Measurements from ENCODE around the gene PRTN3. TPM values are rescaled to one million over a fixed set of nuclear protein-coding genes. Genes with fewer than 3 reads are reported as not detected.
A peak's percentile ranks its signal among the peaks of the same experiment; 100 is the strongest.

Gene PRTN3
- total RNA-seq, 1 experiment from 2014 or later: 2.7 TPM

DNA sequence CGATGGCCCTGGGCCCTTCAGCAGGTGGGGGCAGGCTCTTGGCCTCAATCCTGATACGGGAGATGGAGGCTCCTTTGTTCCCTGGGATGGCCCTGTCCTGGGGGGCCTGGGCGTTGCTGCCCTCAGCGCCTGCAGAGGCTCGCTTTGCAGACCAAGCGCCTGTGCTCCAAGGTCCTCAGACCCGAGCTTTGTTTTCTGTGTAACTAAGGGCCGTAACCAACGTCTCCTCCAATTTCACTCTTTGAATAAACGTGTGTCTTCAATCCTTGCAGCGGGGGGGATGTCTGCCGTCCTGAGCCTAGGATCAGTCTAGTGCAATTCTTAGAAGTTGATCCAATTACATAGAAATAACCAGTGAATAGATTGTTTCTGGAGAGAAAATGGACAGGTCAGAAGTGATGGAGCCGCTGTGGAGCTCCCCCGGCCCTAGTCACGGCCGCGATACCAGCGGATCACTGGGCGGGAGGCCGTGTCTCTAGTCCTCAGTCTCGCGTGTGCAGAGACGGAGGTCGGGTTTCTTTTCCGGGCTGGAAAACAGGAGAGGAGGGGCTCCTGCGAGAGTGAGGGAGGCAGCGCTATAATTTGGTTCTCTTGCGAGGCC lies 38.2 kb upstream of the PRTN3 start:
- CTCF ChIA-PET: no interaction called here
- no TSS peak for BruUV-seq (replicated peaks)
- peaks cover 17 to 30% of the 10 kb centered on the region in 2 experiments for H3K4me1 ChIP-seq (ENCODE audit: control insufficient read depth in 1 of 2, insufficient read depth in 2 of 2, low read length in 2 of 2)
- H4K20me1 ChIP-seq (ENCODE audit: insufficient read depth): peaks cover 68% of the 10 kb centered on the region; the same call in 1 of the 2 replicates
- H3K9me2 ChIP-seq (ENCODE audit: insufficient read depth): no peaks in the 10 kb centered on the region
- no peak overlapping the region for H3K4me2 ChIP-seq (ENCODE audit: low read length)
- H3K27ac ChIP-seq (ENCODE audit: low read depth, low read length): peak overlapping the region; percentile 22; the same call in 1 of the 2 replicates
- H3K79me2 ChIP-seq (ENCODE audit: insufficient read depth, low read length): peaks cover 98% of the 10 kb centered on the region
- intact Hi-C loops (cut with micrococcal nuclease): no loop called here
- no peak overlapping the region for H2AFZ ChIP-seq (ENCODE audit: low read depth, low read length, poor library complexity, severe bottlenecking)
- DNase-seq (ENCODE audit: low read depth, low spot score): no peak
- no peaks in the 10 kb centered on the region for H3K27me3 ChIP-seq (ENCODE audit: insufficient read depth, low read length)
- peaks cover 53 to 92% of the 10 kb centered on the region in 2 experiments; a peak in 3 of 4 replicates for H3K36me3 ChIP-seq (ENCODE audit: control insufficient read depth in 1 of 2, insufficient read depth in 2 of 2, low read length in 2 of 2)
- TF ChIP-seq JUND (IDR thresholded peaks at IDR 0.05): no peak
- TF ChIP-seq ZNF274 (IDR thresholded peaks at IDR 0.05; ENCODE audit: low read depth, low read length): no peak
- no peak for TF ChIP-seq SRF (IDR thresholded peaks at IDR 0.05; ENCODE audit: low read depth)
- no peak for TF ChIP-seq FOSL1 (IDR thresholded peaks at IDR 0.05; ENCODE audit: low read depth)
- TF ChIP-seq, protein P1, sequence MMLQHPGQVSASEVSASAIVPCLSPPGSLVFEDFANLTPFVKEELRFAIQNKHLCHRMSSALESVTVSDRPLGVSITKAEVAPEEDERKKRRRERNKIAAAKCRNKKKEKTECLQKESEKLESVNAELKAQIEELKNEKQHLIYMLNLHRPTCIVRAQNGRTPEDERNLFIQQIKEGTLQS (IDR thresholded peaks at IDR 0.05): no peak
- no peak for TF ChIP-seq CBX3 (IDR thresholded peaks at IDR 0.05; ENCODE audit: low read depth)
- no peak for TF ChIP-seq TCF7L2 (IDR thresholded peaks at IDR 0.05; ENCODE audit: borderline replicate concordance, extremely low read depth, insufficient read depth, insufficient read length)
- no peak for TF ChIP-seq EZH2 (IDR thresholded peaks at IDR 0.05)
- no peak for TF ChIP-seq YY1 (IDR thresholded peaks at IDR 0.05; ENCODE audit: extremely low read depth, insufficient replicate concordance, low read depth, low read length)
- no peak for TF ChIP-seq EZH2phosphoT487 (IDR thresholded peaks at IDR 0.05; ENCODE audit: borderline replicate concordance)
- no peak for TF ChIP-seq POLR2A (IDR thresholded peaks at IDR 0.05; ENCODE audit: borderline replicate concordance, extremely low read depth, insufficient read depth, insufficient read length)
- no peak for TF ChIP-seq EGR1 (IDR thresholded peaks at IDR 0.05; ENCODE audit: low read depth)
- TF ChIP-seq, protein P2, sequence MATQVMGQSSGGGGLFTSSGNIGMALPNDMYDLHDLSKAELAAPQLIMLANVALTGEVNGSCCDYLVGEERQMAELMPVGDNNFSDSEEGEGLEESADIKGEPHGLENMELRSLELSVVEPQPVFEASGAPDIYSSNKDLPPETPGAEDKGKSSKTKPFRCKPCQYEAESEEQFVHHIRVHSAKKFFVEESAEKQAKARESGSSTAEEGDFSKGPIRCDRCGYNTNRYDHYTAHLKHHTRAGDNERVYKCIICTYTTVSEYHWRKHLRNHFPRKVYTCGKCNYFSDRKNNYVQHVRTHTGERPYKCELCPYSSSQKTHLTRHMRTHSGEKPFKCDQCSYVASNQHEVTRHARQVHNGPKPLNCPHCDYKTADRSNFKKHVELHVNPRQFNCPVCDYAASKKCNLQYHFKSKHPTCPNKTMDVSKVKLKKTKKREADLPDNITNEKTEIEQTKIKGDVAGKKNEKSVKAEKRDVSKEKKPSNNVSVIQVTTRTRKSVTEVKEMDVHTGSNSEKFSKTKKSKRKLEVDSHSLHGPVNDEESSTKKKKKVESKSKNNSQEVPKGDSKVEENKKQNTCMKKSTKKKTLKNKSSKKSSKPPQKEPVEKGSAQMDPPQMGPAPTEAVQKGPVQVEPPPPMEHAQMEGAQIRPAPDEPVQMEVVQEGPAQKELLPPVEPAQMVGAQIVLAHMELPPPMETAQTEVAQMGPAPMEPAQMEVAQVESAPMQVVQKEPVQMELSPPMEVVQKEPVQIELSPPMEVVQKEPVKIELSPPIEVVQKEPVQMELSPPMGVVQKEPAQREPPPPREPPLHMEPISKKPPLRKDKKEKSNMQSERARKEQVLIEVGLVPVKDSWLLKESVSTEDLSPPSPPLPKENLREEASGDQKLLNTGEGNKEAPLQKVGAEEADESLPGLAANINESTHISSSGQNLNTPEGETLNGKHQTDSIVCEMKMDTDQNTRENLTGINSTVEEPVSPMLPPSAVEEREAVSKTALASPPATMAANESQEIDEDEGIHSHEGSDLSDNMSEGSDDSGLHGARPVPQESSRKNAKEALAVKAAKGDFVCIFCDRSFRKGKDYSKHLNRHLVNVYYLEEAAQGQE (IDR thresholded peaks at IDR 0.05; ENCODE audit: low read depth): no peak
- TF ChIP-seq, protein P3, sequence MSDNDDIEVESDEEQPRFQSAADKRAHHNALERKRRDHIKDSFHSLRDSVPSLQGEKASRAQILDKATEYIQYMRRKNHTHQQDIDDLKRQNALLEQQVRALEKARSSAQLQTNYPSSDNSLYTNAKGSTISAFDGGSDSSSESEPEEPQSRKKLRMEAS (IDR thresholded peaks at IDR 0.05): no peak
- no peak for TF ChIP-seq ELF1 (IDR thresholded peaks at IDR 0.05; ENCODE audit: borderline replicate concordance, low read depth)
- TF ChIP-seq RAD21 (IDR thresholded peaks at IDR 0.05; ENCODE audit: low read depth): no peak
- no peak for TF ChIP-seq ZFX (IDR thresholded peaks at IDR 0.05)
- TF ChIP-seq, protein P4, sequence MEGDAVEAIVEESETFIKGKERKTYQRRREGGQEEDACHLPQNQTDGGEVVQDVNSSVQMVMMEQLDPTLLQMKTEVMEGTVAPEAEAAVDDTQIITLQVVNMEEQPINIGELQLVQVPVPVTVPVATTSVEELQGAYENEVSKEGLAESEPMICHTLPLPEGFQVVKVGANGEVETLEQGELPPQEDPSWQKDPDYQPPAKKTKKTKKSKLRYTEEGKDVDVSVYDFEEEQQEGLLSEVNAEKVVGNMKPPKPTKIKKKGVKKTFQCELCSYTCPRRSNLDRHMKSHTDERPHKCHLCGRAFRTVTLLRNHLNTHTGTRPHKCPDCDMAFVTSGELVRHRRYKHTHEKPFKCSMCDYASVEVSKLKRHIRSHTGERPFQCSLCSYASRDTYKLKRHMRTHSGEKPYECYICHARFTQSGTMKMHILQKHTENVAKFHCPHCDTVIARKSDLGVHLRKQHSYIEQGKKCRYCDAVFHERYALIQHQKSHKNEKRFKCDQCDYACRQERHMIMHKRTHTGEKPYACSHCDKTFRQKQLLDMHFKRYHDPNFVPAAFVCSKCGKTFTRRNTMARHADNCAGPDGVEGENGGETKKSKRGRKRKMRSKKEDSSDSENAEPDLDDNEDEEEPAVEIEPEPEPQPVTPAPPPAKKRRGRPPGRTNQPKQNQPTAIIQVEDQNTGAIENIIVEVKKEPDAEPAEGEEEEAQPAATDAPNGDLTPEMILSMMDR (IDR thresholded peaks at IDR 0.05 in 2 of 3, conservative IDR thresholded peaks at IDR 0.05 in 1 of 3; ENCODE audit: borderline replicate concordance in 1 of 3, insufficient read depth in 1 of 3, low read depth in 2 of 3, low read length in 2 of 3): no peak
- TF ChIP-seq, protein P5, sequence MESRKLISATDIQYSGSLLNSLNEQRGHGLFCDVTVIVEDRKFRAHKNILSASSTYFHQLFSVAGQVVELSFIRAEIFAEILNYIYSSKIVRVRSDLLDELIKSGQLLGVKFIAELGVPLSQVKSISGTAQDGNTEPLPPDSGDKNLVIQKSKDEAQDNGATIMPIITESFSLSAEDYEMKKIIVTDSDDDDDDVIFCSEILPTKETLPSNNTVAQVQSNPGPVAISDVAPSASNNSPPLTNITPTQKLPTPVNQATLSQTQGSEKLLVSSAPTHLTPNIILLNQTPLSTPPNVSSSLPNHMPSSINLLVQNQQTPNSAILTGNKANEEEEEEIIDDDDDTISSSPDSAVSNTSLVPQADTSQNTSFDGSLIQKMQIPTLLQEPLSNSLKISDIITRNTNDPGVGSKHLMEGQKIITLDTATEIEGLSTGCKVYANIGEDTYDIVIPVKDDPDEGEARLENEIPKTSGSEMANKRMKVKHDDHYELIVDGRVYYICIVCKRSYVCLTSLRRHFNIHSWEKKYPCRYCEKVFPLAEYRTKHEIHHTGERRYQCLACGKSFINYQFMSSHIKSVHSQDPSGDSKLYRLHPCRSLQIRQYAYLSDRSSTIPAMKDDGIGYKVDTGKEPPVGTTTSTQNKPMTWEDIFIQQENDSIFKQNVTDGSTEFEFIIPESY (IDR thresholded peaks at IDR 0.05; ENCODE audit: extremely low read depth, insufficient replicate concordance, low read length): no peak
- TF ChIP-seq CEBPB (IDR thresholded peaks at IDR 0.05; ENCODE audit: low read depth): no peak
- no peak for ATAC-seq
- RAD21 ChIA-PET (ENCODE audit: low non-redundant PET in 1 of 2, low total read pairs in 2 of 2, uncharacterized antibody in 2 of 2, unreplicated experiment in 2 of 2): no interaction called here
- H3K9me3 ChIP-seq (ENCODE audit: control insufficient read depth in 1 of 2, insufficient read depth in 1 of 2, low read depth in 1 of 2, low read length in 2 of 2): no peaks in the 10 kb centered on the region
- no peak overlapping the region for H3K4me3 ChIP-seq (replicated peaks in 1 of 2; ENCODE audit: low read depth in 1 of 2, low read length in 2 of 2)
- no peak overlapping the region for H3K9ac ChIP-seq (ENCODE audit: low read length)
- POLR2A ChIA-PET: interaction anchor here (0.6 to 0.8 kb wide), 2 partner anchors 51 to 100 kb away, joined by 3 to 4 read pairs; no protein-coding TSS in a partner anchor

Measured in HCT116 (cell line).